ENCODE results near the gene C16orf54. TPM values are rescaled to one million over a fixed set of nuclear protein-coding genes. Genes with fewer than 3 reads are reported as not detected.

The C16orf54 gene
- total and polyA plus RNA-seq, 10 of the 15 experiments (the other 5 are each of a cell fraction or from before 2014, with no cell fraction given) = 2.1 to 13.3 (median 5.4) TPM

DNA sequence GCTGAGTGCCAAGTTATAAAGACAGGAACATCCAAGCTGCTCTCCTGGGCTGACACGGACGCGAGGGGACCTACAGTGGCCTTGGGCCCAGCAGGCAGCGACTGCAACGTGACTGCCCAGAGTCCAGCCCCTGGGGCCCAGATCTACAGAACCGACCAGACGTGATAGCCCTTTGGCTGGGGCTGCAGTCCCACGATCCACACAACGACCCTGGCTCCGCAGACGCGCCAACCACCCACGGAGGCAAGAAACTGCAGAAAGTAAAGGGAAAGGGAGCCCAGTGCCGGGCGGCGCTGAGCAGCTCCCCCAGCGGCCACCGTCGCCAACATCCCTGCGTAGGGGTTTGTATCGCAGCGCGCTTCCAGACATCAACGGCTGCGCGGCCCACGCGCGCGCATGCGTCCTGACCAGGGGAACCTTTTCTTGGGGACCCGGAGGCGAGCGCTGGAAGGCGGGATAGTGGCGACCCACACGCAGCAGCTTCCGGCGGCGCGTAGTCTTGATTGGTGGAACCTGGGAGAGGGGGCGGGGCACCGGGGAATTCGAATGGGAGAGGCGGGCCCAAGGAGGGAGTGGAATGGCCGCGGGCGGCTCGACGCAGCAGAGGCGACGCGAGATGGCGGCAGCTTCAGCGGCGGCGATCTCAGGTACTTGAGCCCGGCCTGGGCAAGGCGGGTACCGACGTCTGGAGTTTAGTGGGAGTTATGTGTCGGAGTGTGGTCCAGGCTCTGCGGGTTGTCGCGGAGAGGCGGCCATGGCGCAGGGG lies 44.6 kb upstream of the C16orf54 start, which contains the start of gene KIF22 (continued):
- TF ChIP-seq POLR2AphosphoS5 (IDR thresholded peaks at IDR 0.05; ENCODE audit: low read length) (peak; percentile 75), CBX5 (IDR thresholded peaks at IDR 0.05; ENCODE audit: low read depth) (no peak; the same call in 1 of the 2 replicates), CREB1 (IDR thresholded peaks at IDR 0.05; ENCODE audit: low read depth) (peak; percentile 76), SMC3 (IDR thresholded peaks at IDR 0.05; ENCODE audit: borderline replicate concordance, low read length) (peak; percentile 52), IKZF1 (conservative IDR thresholded peaks at IDR 0.05) (peak; percentile 91), EGR1 (IDR thresholded peaks at IDR 0.05; ENCODE audit: borderline replicate concordance in 1 of 2, low read depth in 2 of 2, low read length in 2 of 2) (peak in 1 of 2 experiments; percentile 82; a peak in 2 of 3 replicates), PML (IDR thresholded peaks at IDR 0.05; ENCODE audit: low read length) (peak; percentile 76), TAF1 (IDR thresholded peaks at IDR 0.05; ENCODE audit: borderline replicate concordance, low read depth, low read length) (peak; percentile 80; the same call in 1 of the 2 replicates), GATAD2B (conservative IDR thresholded peaks at IDR 0.05; ENCODE audit: low read depth) (peak; percentile 54), STAT1 (conservative IDR thresholded peaks at IDR 0.05) (0 out of 2 replicates have a peak, but pooled peaks have one; percentile 59), KAT2A (conservative IDR thresholded peaks at IDR 0.05; ENCODE audit: control insufficient read depth, low read depth, low read length) (no peak), RB1 (IDR thresholded peaks at IDR 0.05; ENCODE audit: borderline replicate concordance) (peak; percentile 80; the same call in 1 of the 2 replicates), HDAC2 (IDR thresholded peaks at IDR 0.05) (no peak), MTA3 (IDR thresholded peaks at IDR 0.05; ENCODE audit: borderline replicate concordance, low read length) (no peak), GABPA (IDR thresholded peaks at IDR 0.05; ENCODE audit: low read depth) (peak; percentile 95), MYC (IDR thresholded peaks at IDR 0.05; ENCODE audit: insufficient read depth, insufficient read length, insufficient replicate concordance, low read length, severe bottlenecking) (peak; percentile 48), MTA2 (IDR thresholded peaks at IDR 0.05; ENCODE audit: low read depth) (peak; percentile 33; the same call in 1 of the 2 replicates), NR2C1 (IDR thresholded peaks at IDR 0.05) (peak; percentile 69), NRF1 (conservative IDR thresholded peaks at IDR 0.05; ENCODE audit: low read depth, low read length) (peak; percentile 95), CHD4 (IDR thresholded peaks at IDR 0.05) (no peak), RCOR1 (conservative IDR thresholded peaks at IDR 0.05; ENCODE audit: low read depth, low read length) (0 out of 2 replicates have a peak, but pooled peaks have one; percentile 49), MYB (IDR thresholded peaks at IDR 0.05; ENCODE audit: borderline replicate concordance, low read depth, low read length) (peak; percentile 67; the same call in 1 of the 2 replicates), EED (IDR thresholded peaks at IDR 0.05; ENCODE audit: low read depth) (0 out of 2 replicates have a peak, but pooled peaks have one; percentile 12)
- TF ChIP-seq, protein P1, sequence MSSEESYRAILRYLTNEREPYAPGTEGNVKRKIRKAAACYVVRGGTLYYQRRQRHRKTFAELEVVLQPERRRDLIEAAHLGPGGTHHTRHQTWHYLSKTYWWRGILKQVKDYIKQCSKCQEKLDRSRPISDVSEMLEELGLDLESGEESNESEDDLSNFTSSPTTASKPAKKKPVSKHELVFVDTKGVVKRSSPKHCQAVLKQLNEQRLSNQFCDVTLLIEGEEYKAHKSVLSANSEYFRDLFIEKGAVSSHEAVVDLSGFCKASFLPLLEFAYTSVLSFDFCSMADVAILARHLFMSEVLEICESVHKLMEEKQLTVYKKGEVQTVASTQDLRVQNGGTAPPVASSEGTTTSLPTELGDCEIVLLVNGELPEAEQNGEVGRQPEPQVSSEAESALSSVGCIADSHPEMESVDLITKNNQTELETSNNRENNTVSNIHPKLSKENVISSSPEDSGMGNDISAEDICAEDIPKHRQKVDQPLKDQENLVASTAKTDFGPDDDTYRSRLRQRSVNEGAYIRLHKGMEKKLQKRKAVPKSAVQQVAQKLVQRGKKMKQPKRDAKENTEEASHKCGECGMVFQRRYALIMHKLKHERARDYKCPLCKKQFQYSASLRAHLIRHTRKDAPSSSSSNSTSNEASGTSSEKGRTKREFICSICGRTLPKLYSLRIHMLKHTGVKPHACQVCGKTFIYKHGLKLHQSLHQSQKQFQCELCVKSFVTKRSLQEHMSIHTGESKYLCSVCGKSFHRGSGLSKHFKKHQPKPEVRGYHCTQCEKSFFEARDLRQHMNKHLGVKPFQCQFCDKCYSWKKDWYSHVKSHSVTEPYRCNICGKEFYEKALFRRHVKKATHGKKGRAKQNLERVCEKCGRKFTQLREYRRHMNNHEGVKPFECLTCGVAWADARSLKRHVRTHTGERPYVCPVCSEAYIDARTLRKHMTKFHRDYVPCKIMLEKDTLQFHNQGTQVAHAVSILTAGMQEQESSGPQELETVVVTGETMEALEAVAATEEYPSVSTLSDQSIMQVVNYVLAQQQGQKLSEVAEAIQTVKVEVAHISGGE (CRISPR knock-in tag; IDR thresholded peaks at IDR 0.05) = peak; percentile 87
- TF ChIP-seq, protein P2, sequence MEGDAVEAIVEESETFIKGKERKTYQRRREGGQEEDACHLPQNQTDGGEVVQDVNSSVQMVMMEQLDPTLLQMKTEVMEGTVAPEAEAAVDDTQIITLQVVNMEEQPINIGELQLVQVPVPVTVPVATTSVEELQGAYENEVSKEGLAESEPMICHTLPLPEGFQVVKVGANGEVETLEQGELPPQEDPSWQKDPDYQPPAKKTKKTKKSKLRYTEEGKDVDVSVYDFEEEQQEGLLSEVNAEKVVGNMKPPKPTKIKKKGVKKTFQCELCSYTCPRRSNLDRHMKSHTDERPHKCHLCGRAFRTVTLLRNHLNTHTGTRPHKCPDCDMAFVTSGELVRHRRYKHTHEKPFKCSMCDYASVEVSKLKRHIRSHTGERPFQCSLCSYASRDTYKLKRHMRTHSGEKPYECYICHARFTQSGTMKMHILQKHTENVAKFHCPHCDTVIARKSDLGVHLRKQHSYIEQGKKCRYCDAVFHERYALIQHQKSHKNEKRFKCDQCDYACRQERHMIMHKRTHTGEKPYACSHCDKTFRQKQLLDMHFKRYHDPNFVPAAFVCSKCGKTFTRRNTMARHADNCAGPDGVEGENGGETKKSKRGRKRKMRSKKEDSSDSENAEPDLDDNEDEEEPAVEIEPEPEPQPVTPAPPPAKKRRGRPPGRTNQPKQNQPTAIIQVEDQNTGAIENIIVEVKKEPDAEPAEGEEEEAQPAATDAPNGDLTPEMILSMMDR (IDR thresholded peaks at IDR 0.05 in 2 of 3, conservative IDR thresholded peaks at IDR 0.05 in 1 of 3; ENCODE audit: control insufficient read depth in 2 of 3, extremely low read depth in 1 of 3, insufficient read depth in 1 of 3, low read depth in 3 of 3, low read length in 3 of 3) = peak; percentile 79 to 92 (median 89)

Measured in GM12878 (cell line).